ENCODE data around the gene SHF.

SHF gene

DNA sequence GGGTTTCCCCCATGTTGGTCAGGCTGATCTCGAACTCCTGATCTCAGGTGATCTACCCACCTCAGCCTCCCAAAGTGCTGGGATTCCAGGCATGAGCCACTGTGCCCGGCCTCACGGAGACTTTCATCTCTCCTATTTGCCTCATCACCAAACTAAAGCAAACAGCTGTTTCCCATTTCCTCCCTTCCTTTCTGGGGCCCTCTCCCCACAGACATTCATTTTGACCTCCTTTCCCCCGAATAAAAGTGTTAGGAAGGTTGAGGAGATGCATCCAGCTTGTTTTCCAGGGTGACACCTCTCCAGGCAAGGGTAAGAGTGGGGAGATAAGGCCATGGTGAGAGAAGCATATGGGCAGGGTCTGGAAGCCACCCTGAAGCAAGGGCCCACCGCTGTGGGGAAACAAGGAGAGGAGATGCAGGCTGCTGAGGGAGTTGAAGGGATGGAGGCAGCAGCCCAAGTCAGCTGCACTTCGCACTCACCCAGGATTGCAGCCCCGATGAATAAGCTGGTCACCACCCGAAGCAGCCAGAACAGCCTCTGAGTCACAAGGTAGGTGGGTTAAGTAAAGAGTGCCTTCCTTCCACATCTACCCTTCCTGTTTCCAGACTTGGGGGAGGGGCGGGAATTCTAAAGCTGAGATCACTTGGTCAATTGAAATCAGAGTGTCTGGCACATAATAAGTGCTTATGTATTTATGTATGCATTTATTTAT is 65.9 kb downstream of the SHF start:
- DNase-seq: no peak

DNA sequence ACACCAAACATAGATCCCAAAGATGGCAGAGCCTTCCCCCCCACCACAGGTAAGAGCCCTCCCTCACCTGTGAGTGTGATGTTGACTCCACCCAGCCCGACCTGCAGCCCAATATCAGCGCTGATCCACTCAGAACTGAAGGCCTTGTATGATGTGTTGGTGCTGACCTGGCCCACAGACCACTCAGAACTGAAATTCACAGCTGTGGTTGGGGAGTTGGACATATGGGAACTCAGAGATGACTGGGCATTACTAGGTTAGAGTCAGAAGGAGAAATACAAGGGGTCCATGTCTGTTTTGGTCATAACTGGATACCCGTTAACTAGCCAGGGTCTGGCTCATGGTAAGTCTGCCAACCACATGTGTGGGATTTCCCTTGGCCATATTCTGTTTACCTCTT is 66.7 kb downstream of the SHF start:
- no peak for DNase-seq

DNA sequence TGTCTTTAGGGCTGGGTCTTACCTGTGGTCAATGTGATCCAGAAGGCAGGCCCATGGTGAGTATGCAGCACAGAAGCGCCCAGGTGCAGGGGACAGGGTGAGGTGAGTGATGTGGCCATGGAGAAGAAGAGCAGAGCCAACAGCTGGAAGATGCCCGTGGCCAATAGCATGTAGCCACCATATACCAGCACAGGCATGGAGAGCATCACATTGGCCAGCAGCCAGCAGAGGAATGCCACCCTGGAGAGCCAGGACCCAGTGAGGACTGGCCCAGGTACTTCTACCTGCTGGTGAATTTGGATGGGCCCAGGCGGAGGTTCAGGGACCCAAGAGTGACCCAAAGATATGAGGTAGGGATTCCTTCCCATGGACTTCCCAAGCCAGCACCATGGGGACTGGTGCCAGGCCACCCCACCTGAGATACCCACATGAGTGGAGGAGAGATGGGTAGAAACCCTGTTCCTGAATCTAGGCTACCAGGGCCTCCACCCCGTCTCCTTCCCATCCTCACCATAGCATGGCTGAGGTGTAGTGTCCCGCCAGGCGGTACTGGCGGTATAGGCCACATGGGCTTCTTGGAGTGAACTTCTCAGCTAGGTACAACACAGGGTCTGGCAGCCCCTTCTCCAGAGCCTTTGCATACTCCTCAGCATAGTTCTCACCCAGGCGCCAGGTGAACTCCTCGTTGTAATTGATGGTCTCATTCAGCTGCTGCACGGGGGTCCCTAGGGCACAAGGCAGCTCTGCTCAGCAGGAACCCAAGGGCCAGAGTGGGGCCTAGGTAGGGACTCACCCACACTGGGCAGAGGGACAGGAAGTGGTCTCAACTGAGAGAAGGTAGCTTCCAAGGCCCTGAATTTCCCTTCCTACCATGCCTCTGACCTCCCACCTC is 67.4 kb downstream of the SHF start:
- DNase-seq: no peak

DNA sequence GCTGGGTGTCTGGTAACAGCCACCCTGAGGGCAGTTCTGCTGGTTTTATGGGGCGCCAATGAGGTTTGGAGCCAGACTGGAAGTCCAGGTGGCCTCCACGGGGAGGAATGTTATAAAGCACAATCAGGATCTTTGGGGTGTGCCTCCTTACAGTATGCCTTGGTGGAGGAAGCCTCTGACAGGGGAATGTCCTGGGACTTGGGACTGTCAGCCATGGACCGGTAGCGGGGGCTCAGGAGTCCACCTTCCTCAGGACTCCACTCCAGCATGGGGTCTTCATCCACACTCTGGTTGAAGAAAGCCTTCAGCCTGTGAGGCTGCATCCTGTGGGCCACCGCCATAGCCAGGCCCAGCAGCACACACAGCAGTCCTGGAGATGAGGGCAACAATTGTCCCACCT is 68.8 kb downstream of the SHF start:
- DNase-seq: no peak

DNA sequence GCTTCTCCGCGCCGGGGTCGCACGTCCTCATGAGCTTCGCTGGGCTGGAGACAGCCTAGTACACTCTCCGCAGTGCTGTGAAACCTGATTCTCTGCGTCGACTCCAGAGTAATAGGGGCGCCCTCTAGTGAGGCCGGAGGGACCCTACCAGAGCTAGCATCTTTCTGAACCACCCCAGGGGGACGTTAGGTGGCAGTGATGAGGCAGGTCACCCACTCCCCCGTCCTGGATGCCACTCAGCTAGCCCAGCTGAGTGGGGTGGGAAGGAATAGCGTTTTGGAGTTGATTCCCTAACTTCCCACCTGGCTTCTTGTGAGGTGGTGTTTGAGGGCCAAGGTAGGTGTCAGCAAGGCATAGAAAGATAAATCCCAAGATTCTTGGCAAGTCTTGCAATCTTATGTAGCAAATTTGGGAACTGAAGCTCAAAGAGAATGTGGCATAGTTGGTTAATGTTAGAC is 69.6 kb downstream of the SHF start:
- peak; percentile 94 for DNase-seq

DNA sequence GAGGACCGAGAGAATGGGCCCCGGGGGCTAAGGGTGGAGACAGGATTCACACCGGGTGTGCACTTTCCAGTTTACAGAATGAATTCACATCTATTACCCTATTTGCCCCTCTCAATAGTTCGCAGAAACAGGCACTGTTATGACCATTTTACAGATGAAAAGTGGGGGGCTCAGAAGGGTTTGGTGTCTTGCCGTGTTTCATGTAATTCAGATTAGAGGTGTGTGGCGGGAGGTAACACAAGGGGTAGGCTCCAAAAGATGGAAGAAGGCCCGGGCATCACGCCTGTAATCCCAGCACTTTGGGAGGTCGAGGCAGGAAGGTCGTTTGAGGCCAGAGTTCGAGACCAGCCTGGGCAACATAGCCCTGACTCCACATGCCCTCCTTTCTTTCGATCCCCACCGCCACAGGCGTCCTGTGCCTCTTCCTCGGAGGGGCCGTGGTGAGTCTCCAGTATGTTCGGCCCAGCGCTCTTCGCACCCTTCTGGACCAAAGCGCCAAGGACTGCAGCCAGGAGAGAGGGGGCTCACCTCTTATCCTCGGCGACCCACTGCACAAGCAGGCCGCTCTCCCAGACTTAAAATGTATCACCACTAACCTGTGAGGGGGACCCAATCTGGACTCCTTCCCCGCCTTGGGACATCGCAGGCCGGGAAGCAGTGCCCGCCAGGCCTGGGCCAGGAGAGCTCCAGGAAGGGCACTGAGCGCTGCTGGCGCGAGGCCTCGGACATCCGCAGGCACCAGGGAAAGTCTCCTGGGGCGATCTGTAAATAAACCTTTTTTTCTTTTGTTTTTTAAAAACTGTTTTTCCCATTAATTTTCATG is 70.2 kb downstream of the SHF start:
- no peak for DNase-seq

Data from OCI-M1 (cell line).